Hematopoietic multipotent progenitor cell treated with erythropoietin and hydrocortisone succinate and interleukin-3 and kit ligand, for 6 days (in vitro differentiated cells): ENCODE measurements around the gene KRI1.

Experiments
- DNase-seq: peaks from one replicate; pipeline ENCODE4 v3.0.0-alpha.2; 2015

Gene KRI1

DNA sequence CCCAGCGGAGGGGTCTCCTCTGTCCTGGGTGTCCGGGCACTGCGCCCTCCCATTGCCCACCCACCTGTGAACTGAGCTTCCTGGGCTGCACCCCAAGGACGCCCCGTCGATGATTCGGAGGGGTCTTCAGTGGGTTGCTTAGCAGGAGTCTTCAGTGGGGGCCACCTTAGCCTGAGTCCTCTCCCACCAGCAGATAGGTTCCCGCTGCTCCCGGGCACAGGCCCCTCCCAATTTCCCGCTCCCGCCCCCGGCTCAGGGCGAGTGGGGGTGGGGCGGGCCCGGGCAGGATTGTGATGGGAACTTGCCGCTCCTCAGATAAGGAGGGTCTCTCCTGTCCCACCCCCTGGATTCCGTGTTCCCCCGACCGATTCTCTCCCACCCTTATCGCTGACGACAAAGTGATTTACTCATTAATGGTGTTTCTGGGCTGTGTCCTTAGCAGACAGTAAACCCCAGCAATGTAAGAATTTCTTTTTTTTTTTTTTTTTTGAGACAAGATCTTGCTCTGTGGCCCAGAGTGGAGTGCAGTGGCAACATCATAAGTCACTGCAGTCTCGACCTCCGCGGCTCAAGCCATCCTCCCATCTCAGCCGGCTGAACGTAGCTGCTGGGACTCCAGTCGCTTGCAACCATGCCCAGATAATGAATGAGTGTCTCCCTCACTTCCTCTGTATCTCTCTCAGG, 47.9 kb downstream of the KRI1 start:
- peak; percentile 57 for DNase-seq

GRCh38 chr19:10517361-10517759, 48.5 kb downstream of the KRI1 start, which contains the start of gene S1PR5:
TSS of gene S1PR5 (minus strand) at chr19:10517447. CDS start at chr19:10515011, 2,436 bp downstream.
- DNase-seq, result no peak

DNA sequence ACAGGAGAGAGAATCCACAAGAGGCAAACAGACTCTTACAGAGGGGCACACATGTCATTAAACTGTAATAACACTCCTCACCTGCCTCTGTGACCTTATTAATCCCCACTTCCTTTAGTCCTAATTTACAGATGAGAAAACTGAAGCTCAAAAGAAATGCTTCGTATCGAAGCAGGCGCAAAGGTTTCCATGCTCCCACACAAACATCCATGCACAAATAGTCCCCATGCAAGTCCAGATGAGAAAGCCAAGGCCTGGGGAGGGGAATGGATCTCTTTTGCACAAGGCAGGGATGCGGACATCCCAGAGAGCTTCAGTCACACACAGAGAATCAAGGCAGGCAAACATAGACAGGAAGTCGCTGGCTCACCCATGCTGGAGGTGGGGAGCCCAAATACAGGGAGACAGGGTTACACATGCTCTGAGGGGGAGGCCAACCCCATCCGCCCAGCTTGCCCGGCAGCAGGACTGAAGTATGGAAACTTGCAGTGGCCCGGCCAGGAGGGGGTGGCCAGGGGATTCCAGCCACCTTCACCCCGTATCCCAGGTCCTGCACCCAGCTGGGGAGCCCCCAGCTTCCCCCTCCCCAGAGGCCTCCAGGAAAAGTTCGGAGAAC, 49.0 kb downstream of the KRI1 start:
- DNase-seq, result no peak

DNA sequence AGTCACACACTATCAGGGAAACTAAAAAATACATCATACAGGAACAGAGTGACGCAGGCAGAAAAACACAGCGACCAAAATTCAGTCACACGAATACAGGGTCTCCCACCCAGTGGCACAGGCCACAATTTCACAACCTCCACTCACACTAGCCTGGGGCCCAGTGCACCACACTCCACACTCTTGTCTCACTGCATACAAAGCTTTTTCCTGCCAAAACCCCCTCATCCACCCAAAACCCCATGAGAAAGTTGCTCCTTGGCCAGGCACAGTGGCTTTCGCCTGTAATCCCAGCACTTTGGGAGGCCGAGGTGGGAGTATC, 49.8 kb downstream of the KRI1 start:
- DNase-seq, result no peak

DNA sequence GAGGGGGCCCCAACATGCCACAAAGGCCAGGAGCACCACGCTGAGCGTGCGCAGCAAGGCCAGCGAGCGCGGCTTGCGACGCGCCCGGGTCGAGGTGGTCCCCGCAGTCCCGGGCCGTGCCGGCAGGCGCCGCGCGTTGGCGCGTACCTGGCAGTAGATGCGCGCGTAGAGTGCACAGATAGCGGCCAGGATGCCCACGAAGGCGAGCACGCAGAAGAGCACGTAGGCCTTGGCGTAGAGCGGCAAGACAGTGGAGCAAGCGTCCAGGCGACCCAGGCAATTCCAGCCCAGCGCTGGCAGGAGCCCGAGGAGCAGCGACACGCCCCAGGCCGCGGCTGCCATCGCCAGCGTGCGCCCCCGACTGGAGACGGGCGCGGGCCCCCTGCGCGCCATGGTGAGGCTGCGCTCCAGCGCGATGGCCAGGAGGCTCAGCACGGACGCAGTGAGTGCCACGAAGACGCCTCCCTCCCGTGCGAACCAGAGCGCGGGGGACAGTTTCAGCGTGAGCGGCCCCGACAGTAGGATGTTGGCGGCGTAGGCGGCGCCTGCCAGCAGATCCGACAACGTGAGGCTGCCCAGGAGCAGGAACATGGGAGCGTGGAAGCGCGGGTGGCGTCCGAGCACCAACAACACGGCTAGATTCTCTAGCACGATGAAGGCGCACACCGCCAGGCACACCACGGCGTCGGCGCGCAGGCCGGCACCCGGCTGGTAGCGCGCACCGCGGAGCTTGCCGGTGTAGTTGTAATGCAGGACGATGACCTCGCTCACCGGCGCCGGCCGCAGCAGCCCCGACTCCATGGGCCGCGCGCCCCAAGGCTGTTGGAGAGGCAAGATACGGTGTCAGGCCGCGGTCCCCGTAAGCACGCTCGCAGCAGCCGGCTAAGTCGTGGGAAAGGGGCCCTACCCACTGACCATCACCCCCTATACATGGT, 51.3 kb downstream of the KRI1 start:
- DNase-seq, result peak; percentile 44

GRCh38 chr19:10513223-10513622, 52.6 kb downstream of the KRI1 start:
- DNase-seq, result no peak

- DNase-seq, result peak; percentile 51
Observed at GRCh38 chr19:10510301-10510802, 55.5 kb downstream of the KRI1 start.

GRCh38 chr19:10508707-10509106, 57.1 kb downstream of the KRI1 start:
- DNase-seq, result no peak

- no peak for DNase-seq
Observed at GRCh38 chr19:10508036-10508435, 57.8 kb downstream of the KRI1 start.

DNA sequence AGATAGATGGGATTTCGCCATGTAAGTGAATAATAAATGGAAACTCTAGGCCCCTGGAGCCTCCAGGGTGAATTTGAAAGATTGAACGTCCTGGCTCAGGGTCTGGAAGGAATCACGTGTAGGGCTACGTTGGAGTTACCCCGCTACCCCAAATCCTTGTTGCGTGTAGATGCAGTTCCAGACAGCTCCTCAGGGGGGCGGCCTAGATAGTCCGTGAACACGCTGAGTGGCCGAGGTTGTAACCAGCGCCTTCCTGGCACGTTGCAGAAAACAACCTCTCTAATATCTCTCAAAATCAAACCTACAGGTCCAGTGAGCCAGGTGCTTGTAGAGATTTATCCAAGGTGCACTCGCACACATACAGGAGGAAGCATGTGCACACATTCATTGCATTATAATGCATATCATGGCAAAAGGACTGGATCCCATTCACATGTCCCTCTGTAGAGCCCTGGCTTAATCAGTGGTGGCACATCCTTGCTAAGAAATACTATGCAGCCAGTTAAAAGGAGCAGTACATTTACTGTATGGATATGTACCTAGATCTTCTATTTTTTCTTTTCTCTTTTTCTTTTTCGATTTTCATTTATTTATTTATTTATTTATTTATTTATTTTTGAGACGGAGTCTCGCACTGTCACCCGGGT, 60.1 kb downstream of the KRI1 start:
- DNase-seq, result peak; percentile 89
